ENCODE results near the gene PARN.

DNA sequence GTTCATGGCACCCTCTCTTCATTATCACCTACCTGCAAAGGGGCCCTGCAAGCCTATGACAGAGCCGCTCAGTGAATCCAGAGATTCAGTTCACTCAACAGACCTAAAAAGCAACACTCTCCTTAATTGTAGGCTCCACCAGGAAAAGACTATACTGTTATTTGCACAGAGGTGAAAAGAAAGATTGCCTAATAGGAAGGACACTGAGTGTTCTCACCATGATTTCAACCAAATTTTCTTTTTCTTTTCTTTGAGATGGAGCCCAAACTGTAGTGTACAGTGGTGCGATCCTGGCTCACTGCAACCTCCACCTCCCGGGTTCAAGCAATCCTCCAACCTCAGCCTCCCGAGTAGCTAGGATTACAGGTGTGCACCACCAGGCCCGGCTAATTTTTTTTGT, 104.5 kb downstream of the PARN start:
- TF ChIP-seq SUZ12 (IDR thresholded peaks at IDR 0.05) (no peak), BHLHE40 (IDR thresholded peaks at IDR 0.05; ENCODE audit: borderline replicate concordance) (no peak), FOXM1 (IDR thresholded peaks at IDR 0.05; ENCODE audit: borderline replicate concordance) (no peak), FOXA1 (IDR thresholded peaks at IDR 0.05) (no peak), HDGF (IDR thresholded peaks at IDR 0.05; ENCODE audit: borderline replicate concordance) (no peak), SP1 (IDR thresholded peaks at IDR 0.05) (no peak), LEF1 (IDR thresholded peaks at IDR 0.05; ENCODE audit: borderline replicate concordance) (no peak), FOXK2 (IDR thresholded peaks at IDR 0.05) (no peak), CTBP1 (IDR thresholded peaks at IDR 0.05; ENCODE audit: borderline replicate concordance) (no peak), TARDBP (IDR thresholded peaks at IDR 0.05) (no peak)
- TF ChIP-seq, protein P1, sequence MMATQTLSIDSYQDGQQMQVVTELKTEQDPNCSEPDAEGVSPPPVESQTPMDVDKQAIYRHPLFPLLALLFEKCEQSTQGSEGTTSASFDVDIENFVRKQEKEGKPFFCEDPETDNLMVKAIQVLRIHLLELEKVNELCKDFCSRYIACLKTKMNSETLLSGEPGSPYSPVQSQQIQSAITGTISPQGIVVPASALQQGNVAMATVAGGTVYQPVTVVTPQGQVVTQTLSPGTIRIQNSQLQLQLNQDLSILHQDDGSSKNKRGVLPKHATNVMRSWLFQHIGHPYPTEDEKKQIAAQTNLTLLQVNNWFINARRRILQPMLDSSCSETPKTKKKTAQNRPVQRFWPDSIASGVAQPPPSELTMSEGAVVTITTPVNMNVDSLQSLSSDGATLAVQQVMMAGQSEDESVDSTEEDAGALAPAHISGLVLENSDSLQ (IDR thresholded peaks at IDR 0.05), result no peak

All from HEK293T (cell line).